Right kidney (tissue), 9 donors: Measurements from ENCODE around the gene SEPTIN14.
"Not testable (repeated sequence)": the region's sequence is repeated elsewhere in the genome, so short reads cannot be mapped to it uniquely, and the experiment has no call there.

Source experiments
- DNase-seq: peaks from one replicate; pipeline ENCODE4 v3.0.0-alpha.2; 2016
- long read RNA-seq, 8 donors: transcript quantifications; one replicate each; lab custom pipeline, GENCODE V29; 2026

SEPTIN14 gene
- long read RNA-seq, donor 1 = 0 reads
- long read RNA-seq, donor 2 = 0 reads
- long read RNA-seq, donor 3 = 0 reads
- long read RNA-seq, donor 4, partial matches to known transcripts = 36 of 81 reads
- long read RNA-seq, donor 4, other reads (novel, unspliced or antisense) = 45 of 81 reads
- long read RNA-seq, donor 5 = 0 reads
- long read RNA-seq, donor 6, partial matches to known transcripts = 55 of 91 reads
- long read RNA-seq, donor 6, other reads (novel, unspliced or antisense) = 36 of 91 reads
- long read RNA-seq, donor 7, partial matches to known transcripts = 143 of 209 reads
- long read RNA-seq, donor 7, other reads (novel, unspliced or antisense) = 66 of 209 reads
- long read RNA-seq, donor 8 = 0 reads

GRCh38 chr7:55862652-55863051, at the start of gene SEPTIN14:
SEPTIN14 (minus strand) TSS chr7:55862752; CDS start chr7:55861996, 756 bp downstream.
- not testable (repeated sequence) for DNase-seq

GRCh38 chr7:55903985-55904759, 41.6 kb upstream of the SEPTIN14 start:
- DNase-seq = no peak

- not testable (repeated sequence) for DNase-seq
These were observed 38.5 kb upstream of the SEPTIN14 start for GRCh38 chr7:55901059-55901458.

GRCh38 chr7:55898287-55898686, 35.7 kb upstream of the SEPTIN14 start:
- no peak for DNase-seq

GRCh38 chr7:55895021-55895420, 32.5 kb upstream of the SEPTIN14 start:
- DNase-seq = no peak

- DNase-seq = no peak
These were observed 31.4 kb upstream of the SEPTIN14 start for GRCh38 chr7:55893940-55894339.

GRCh38 chr7:55888378-55888777, 25.8 kb upstream of the SEPTIN14 start:
- DNase-seq = peak; percentile 7

GRCh38 chr7:55887821-55888247, 25.3 kb upstream of the SEPTIN14 start:
- DNase-seq = peak; percentile 51

- DNase-seq = no peak
These were observed 21.8 kb upstream of the SEPTIN14 start for GRCh38 chr7:55884321-55884720.

GRCh38 chr7:55878691-55879090, 16.1 kb upstream of the SEPTIN14 start:
- peak; percentile 26 for DNase-seq

GRCh38 chr7:55877308-55877707, 14.8 kb upstream of the SEPTIN14 start:
- no peak for DNase-seq

- DNase-seq = no peak
These were observed 11.2 kb upstream of the SEPTIN14 start for GRCh38 chr7:55873765-55874164.

GRCh38 chr7:55871932-55872485, 9.5 kb upstream of the SEPTIN14 start:
- DNase-seq = no peak

GRCh38 chr7:55868989-55869388, 6.4 kb upstream of the SEPTIN14 start:
- DNase-seq = not testable (repeated sequence)

GRCh38 chr7:55845164-55845563, 17.4 kb downstream of the SEPTIN14 start:
- DNase-seq = not testable (repeated sequence)

- no peak for DNase-seq
These were observed 24.0 kb downstream of the SEPTIN14 start for GRCh38 chr7:55838595-55838994.

GRCh38 chr7:55827577-55827976, 35.0 kb downstream of the SEPTIN14 start:
- no peak for DNase-seq

- no peak for DNase-seq
These were observed 43.9 kb downstream of the SEPTIN14 start for GRCh38 chr7:55818686-55819085.

GRCh38 chr7:55797260-55797659, 65.3 kb downstream of the SEPTIN14 start:
- DNase-seq = not testable (repeated sequence)

- DNase-seq = no peak
These were observed 68.0 kb downstream of the SEPTIN14 start for GRCh38 chr7:55794527-55794926.

- DNase-seq = no peak
These were observed 70.5 kb downstream of the SEPTIN14 start for GRCh38 chr7:55792048-55792447.

GRCh38 chr7:55787796-55788195, 74.8 kb downstream of the SEPTIN14 start:
- DNase-seq = no peak

- DNase-seq = no peak
These were observed 75.7 kb downstream of the SEPTIN14 start for GRCh38 chr7:55786901-55787300.
